Mesendoderm (in vitro differentiated cells): ENCODE data around the gene LCLAT1. TPM values are rescaled to one million over a fixed set of nuclear protein-coding genes. Genes with fewer than 3 reads are reported as not detected.

Experiments
- DNase-seq: peaks from one replicate; pipeline ENCODE4 v3.0.0; 2013
- H2AK5ac ChIP-seq: 2 replicates; pipeline ENCODE4 v1.6.1; 2013; ENCODE audit warnings: low read length, inconsistent platforms
- H2BK120ac ChIP-seq: 2 replicates; pipeline ENCODE4 v1.6.1; 2013; ENCODE audit warnings: low read depth, mild to moderate bottlenecking, low read length, moderate library complexity, mixed read lengths
- H2BK15ac ChIP-seq: replicated peaks from 2 replicates; pipeline ENCODE4 v1.6.1; 2013; ENCODE audit warnings: low read depth, mild to moderate bottlenecking, moderate library complexity
- H2BK5ac ChIP-seq: 2 replicates; pipeline ENCODE4 v1.6.1; 2013; ENCODE audit warnings: low read length, inconsistent platforms
- H3K18ac ChIP-seq: 2 replicates; pipeline ENCODE4 v1.6.1; 2013; ENCODE audit warnings: mild to moderate bottlenecking, low read length, mixed read lengths
- H3K23ac ChIP-seq: one replicate; pipeline ENCODE4 v1.6.1; 2013; ENCODE audit warnings: low read length
- H3K27ac ChIP-seq: 2 replicates; pipeline ENCODE4 v1.5.1; 2013; ENCODE audit warnings: low read depth, mild to moderate bottlenecking, inconsistent platforms, low read length, moderate library complexity
- H3K27me3 ChIP-seq: 2 replicates; pipeline ENCODE4 v1.6.1; 2013; ENCODE audit warnings: low read length, control low read depth, mild to moderate bottlenecking, inconsistent platforms; ENCODE audit not compliant: insufficient read depth, poor library complexity
- H3K36me3 ChIP-seq: 2 replicates; pipeline ENCODE4 v1.6.1; 2013; ENCODE audit warnings: low read length, inconsistent platforms; ENCODE audit not compliant: control insufficient read depth, insufficient read depth
- H3K4ac ChIP-seq: one replicate; pipeline ENCODE4 v1.6.1; 2013; ENCODE audit warnings: low read depth, mild to moderate bottlenecking, low read length, moderate library complexity
- H3K4me1 ChIP-seq: 2 replicates; pipeline ENCODE4 v1.6.1; 2013; ENCODE audit warnings: low read depth, low read length, inconsistent platforms; ENCODE audit not compliant: control insufficient read depth
- H3K4me2 ChIP-seq: 2 replicates; pipeline ENCODE4 v1.6.1; 2013; ENCODE audit warnings: low read length
- H3K4me3 ChIP-seq: 2 replicates; pipeline ENCODE4 v1.5.1; 2013; ENCODE audit warnings: mild to moderate bottlenecking, low read length
- H3K56ac ChIP-seq: one replicate; pipeline ENCODE4 v1.6.1; 2013; ENCODE audit warnings: low read length
- H3K79me1 ChIP-seq: 2 replicates; pipeline ENCODE4 v1.6.1; 2013; ENCODE audit warnings: low read length, inconsistent platforms
- H3K79me2 ChIP-seq: 2 replicates; pipeline ENCODE4 v1.6.1; 2013; ENCODE audit warnings: mild to moderate bottlenecking, low read length; ENCODE audit not compliant: control insufficient read depth, insufficient read depth
- H3K9ac ChIP-seq: 2 replicates; pipeline ENCODE4 v1.6.1; 2013; ENCODE audit warnings: low read length, inconsistent platforms
- H4K5ac ChIP-seq: one replicate; pipeline ENCODE4 v1.6.1; 2013; ENCODE audit warnings: low read length
- H4K8ac ChIP-seq: one replicate; pipeline ENCODE4 v1.6.1; 2013; ENCODE audit warnings: low read depth, mild to moderate bottlenecking, control low read depth, low read length, moderate library complexity
- WGBS: extraction: QIAGEN DNeasy Blood & Tissue Kit; methylation state at CpG from one replicate; pipeline ENCODE4 v1.1.7; 2013; ENCODE audit warnings: low lambda C conversion rate, missing lambda C conversion rate; ENCODE audit not compliant: insufficient coverage; ENCODE audit errors: extremely low coverage; 5-methylcytosine and 5-hydroxymethylcytosine counted together
- small RNA-seq: library from polyadenylated mRNA; stranded (forward); fragments of <200 nt; extraction: miRNeasy Mini kit (QIAGEN cat#:217004); gene quantifications from one replicate; pipeline ENCODE3, GENCODE V24; 2013; ENCODE audit not compliant: insufficient read depth

The LCLAT1 gene

DNA sequence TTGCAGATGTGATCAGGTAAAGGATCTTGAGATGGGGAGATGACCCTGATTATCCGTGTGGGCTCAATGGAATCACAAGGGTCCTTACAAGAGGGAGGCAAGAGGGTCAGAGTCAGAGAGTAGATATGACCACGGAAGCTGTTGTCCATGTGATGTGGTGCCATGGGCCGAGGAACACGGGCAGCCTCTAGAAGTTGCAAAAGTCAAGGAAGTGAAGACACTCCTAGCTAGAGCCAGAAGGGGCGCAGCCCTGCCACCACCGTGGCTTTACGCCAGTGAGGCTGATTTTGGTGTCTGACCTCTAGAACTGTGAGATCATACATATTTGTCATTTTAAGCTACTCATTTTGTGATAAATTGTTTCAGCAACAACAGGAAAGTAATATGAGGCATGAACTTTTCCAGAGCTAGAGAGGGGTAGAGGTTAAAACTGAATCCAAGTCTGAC, 245.8 kb downstream of the LCLAT1 start:
- no peak overlapping the region for H3K4ac ChIP-seq
- H3K79me2 ChIP-seq = no peaks in the 10 kb centered on the region
- DNase-seq = no peak
- no peak overlapping the region for H3K23ac ChIP-seq
- no peak overlapping the region for H3K56ac ChIP-seq
- no CpG with 5 or more reads among the region's 7 CpGs for WGBS
- H3K27ac ChIP-seq = no peak overlapping the region
- H2AK5ac ChIP-seq = no peak overlapping the region
- H3K27me3 ChIP-seq = no peaks in the 10 kb centered on the region
- no peaks in the 10 kb centered on the region for H3K79me1 ChIP-seq
- H4K8ac ChIP-seq = no peak overlapping the region
- H3K18ac ChIP-seq = no peak overlapping the region
- no peak overlapping the region for H2BK15ac ChIP-seq
- H2BK120ac ChIP-seq = no peak overlapping the region
- H3K4me1 ChIP-seq = no peaks in the 10 kb centered on the region
- H3K4me2 ChIP-seq = no peak overlapping the region
- H3K36me3 ChIP-seq = no peaks in the 10 kb centered on the region
- H3K9ac ChIP-seq = no peak overlapping the region
- no peak overlapping the region for H3K4me3 ChIP-seq
- H4K5ac ChIP-seq = no peak overlapping the region
- no peak overlapping the region for H2BK5ac ChIP-seq

Small RNA genes lying within 50 kb of the gene (small RNA-seq; reads per million reads assigned to genes)
- not detected for gene AC073255.1
